ENCODE data around the gene RTN4.

GRCh38 chr2:54962511-54962910 lies 87.7 kb downstream of the RTN4 start:
- TF ChIP-seq CTCF (IDR thresholded peaks at IDR 0.05; ENCODE audit: poor library complexity) (no peak), EZH2phosphoT487 (IDR thresholded peaks at IDR 0.05; ENCODE audit: low read depth, severe bottlenecking, unreplicated experiment) (no peak), EZH2 (IDR thresholded peaks at IDR 0.05; ENCODE audit: borderline replicate concordance) (no peak)
